GM13977 (cell line): ENCODE measurements around the gene SLC16A12.

Experiments
- DNase-seq: peaks from one replicate; pipeline ENCODE4 v3.0.0; 2012; ENCODE audit warnings: low spot score
- in situ Hi-C: fragments of 300-500 bp; cut with MboI; formaldehyde crosslinking; loops from one replicate; pipeline ENCODE4 v1.12.0; 2022; ENCODE audit warnings: low sequenced_read_pairs, low pct_unique_long_range_greater_than_20kb, mixed read lengths, inconsistent platforms; ENCODE audit not compliant: unreplicated experiment
- TF ChIP-seq, protein P1 (sequence below): IDR thresholded peaks from 2 replicates; pipeline ENCODE4 v1.5.1; 2012; ENCODE audit warnings: mild to moderate bottlenecking, control low read depth; ENCODE audit not compliant: insufficient read depth; ENCODE audit errors: extremely low read depth, missing control alignments

Gene SLC16A12

DNA sequence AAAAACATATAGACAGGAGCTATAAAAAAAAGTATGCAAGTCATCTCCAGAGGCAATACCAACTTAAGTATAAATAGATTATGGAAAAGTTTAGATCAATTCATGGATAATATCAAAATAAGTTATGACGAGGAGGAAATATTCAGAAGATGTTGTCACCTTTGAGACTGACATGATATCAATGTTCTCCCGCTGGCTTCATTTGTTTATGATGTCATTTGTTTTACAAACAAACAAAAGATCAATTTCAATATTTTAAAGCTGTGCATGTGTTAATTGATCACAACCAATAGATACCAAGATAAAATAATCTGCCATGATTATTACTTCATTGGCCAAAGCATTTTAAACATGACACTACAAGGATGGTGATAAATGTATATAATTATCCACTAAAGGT, 43.5 kb downstream of the SLC16A12 start:
- no peak for DNase-seq
- TF ChIP-seq, protein P1, sequence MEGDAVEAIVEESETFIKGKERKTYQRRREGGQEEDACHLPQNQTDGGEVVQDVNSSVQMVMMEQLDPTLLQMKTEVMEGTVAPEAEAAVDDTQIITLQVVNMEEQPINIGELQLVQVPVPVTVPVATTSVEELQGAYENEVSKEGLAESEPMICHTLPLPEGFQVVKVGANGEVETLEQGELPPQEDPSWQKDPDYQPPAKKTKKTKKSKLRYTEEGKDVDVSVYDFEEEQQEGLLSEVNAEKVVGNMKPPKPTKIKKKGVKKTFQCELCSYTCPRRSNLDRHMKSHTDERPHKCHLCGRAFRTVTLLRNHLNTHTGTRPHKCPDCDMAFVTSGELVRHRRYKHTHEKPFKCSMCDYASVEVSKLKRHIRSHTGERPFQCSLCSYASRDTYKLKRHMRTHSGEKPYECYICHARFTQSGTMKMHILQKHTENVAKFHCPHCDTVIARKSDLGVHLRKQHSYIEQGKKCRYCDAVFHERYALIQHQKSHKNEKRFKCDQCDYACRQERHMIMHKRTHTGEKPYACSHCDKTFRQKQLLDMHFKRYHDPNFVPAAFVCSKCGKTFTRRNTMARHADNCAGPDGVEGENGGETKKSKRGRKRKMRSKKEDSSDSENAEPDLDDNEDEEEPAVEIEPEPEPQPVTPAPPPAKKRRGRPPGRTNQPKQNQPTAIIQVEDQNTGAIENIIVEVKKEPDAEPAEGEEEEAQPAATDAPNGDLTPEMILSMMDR, result no peak
- in situ Hi-C loops, result no loop called here

DNA sequence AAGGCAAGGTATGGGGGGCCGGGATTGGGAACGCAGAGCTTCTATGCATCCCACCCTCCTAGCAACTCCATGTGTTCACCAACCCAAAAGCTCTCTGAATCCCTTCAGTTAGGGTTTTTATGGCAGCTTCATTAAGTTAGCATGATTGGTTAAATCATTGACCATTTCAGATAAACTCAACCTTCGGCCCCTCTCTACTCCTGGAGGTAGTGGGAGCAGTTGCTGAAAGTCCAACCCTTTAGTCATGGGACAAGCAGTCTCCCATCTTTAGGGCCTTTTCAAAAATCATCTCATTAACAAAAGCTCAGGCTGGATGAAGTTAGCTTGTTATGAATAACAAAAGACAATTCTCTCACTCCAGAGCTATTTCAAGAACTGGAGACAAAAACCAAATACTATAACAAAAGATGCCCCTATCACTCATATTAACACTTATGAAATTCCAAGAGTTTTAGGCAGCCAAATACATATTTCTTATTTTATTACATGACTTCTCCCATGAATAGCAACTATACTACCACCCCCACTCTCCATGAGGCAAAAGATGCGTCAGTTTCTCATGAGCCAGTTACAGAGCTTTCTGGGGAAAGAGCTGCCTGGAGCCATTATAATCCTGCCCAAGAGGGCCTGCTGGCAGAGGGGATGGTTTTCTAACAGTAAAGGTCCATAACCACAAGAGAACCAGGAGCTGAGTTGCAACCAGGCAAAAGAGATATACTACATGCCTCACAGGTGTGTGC, 44.6 kb downstream of the SLC16A12 start:
- no peak for DNase-seq
- TF ChIP-seq, protein P1, result no peak
- in situ Hi-C loops, result no loop called here

DNA sequence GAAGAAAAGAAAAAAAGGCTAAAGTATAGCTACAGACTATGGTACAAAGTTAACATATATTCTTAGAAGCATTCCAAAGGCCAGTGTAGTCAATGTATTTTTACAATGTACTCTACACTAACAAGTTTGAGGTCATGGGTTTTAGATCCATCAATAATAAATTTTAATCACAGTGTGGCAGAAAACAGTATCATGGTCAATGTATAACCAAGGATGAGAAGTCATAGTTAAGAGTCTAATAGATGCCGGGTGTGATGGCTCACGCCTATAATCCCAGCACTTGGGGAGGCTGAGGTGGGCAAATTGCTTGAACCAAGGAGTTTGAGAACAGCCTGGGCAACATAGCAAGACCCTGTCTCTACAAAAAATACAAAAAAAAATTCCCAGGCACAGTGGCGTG, 53.1 kb downstream of the SLC16A12 start:
- DNase-seq, result no peak
- in situ Hi-C loops, result no loop called here
- TF ChIP-seq, protein P1, result no peak

DNA sequence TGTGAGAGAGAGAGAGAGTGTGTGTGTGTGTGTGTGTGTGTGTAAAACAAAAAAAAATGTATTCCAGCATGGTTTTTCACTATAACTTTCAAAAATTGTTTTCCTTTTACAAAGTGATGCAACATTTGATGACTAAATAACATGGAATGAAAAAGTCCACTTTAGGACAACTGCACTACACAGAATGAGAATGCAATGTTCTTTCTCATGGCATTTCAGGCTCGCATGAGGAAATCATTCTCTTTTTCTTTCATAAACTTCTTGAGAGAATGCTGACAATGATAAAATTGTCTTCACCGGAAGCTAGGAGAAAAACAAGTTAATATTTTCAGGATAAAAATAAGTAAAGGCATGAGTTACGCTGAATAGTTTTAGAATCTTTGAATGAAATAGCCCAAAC, 53.7 kb downstream of the SLC16A12 start:
- DNase-seq, result no peak
- in situ Hi-C loops, result no loop called here
- TF ChIP-seq, protein P1, result no peak

DNA sequence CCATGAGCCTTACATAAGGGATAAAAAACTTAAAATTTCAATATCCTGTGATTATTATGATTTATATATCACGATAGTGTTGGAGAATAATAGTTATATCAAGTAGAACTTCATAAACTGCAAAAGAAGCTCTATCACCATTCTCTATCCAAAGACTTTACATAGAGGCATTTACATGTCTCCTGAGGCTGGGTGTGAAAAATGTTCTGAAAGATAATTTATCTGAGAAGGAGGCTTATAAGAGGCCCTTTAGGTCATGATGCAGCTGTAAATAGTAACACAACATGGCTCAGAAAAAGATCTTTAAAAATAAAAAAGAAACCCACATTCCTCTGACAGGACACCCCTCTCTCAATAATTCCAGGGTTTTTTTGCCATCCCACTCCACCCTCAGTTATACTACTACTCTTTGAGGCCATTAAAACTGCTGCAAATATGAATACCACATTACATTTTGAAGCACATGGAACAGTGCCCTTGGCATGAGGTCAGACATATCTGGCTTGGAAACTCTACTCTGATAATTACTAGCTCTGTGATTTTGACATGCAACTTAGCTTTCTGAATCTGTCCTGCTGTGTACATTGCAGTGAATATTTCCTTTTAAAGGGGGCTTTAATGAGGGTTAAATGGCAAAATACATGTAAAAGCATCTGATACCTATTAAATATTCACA, 55.5 kb downstream of the SLC16A12 start:
- TF ChIP-seq, protein P1, result no peak
- in situ Hi-C loops, result no loop called here
- no peak for DNase-seq

DNA sequence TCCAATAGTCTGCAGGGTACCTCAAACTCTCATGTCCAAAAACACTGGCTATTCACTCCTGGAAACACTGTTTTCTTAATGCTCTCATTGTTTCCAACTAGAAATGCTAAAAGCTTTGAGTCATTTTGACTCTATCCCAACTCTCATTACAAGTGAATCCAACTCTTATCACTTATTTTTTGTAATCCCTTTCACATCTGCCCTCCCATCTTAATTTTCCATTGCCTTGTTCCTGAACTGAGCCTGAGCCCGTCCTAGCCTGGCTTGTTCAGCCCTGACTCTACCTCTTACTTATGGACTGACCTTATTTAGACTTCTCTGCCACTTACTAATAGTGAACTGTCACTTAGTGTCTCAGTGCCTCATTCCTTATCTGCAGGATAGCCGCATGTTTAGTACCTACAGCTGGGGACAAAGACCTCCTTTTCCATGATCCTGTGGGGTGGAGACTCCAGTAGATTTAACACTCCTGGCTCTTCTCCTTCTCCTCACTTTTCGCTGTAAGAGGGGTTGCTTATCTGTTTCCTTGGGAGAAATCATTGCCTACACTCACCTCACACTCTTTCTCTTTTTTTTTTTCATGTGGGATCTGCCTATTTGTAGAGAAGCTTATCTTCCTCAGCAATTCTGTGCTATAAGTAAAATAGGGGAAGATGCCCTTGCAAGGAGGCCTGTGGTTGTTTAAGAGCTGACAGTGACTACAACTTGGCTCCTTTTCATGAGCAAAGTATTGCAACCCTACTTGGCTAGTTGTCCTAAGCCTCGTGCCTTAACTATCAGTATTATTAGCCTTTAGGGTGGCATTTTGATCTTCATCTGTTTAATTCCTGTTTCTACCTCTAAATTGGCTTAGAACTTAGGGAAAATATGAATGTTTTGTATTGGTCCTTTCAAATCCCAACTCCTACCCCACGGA, 56.4 kb downstream of the SLC16A12 start:
- in situ Hi-C loops, result no loop called here
- TF ChIP-seq, protein P1, result no peak
- no peak for DNase-seq
